IMR-90 (cell line): ENCODE measurements around the gene KCNG4. TPM values are rescaled to one million over a fixed set of nuclear protein-coding genes. Genes with fewer than 3 reads are reported as not detected.

ENCODE experiments used
- ATAC-seq: fragments of 200-7000 bp; cut with Tn5 transposase; 2 replicates; pipeline ENCODE4 v1.9.1; 2020; ENCODE audit warnings: low read depth, mild to moderate bottlenecking, moderate library complexity
- BruUV-seq: library from RNA; stranded (reverse); fragments of 400-500 nt; replicated peaks from 2 replicates; lab custom pipeline; 2021; lab: Mats Ljungman, UMichigan
- CTCF ChIA-PET: fragments of 300-600 bp; formaldehyde crosslinking; extraction: SDS; loops from one replicate; lab custom pipeline; 2021; ENCODE audit warnings: antibody characterized with exemption; lab: Yijun Ruan, JAX
- POLR2A ChIA-PET: fragments of 300-600 bp; sonication (Branson Sonifier 250); formaldehyde crosslinking; loops from one replicate; lab custom pipeline; 2022; ENCODE audit warnings: antibody characterized with exemption; ENCODE audit not compliant: unreplicated experiment; lab: Charles Lee
- DNase-seq: peaks from one replicate; pipeline ENCODE4 v3.0.0; 2013
- H2AFZ ChIP-seq: replicated peaks from 2 replicates; pipeline ENCODE3; 2013; ENCODE audit warnings: low read length, mild to moderate bottlenecking; ENCODE audit not compliant: poor library complexity
- H2AK5ac ChIP-seq: 2 replicates; pipeline ENCODE4 v1.6.1; 2013; ENCODE audit warnings: low read depth, low read length, inconsistent platforms
- H2AK9ac ChIP-seq: replicated peaks from 2 replicates; pipeline ENCODE3; 2013; ENCODE audit warnings: mild to moderate bottlenecking, low read depth, low read length, moderate library complexity; ENCODE audit not compliant: poor library complexity
- H2BK120ac ChIP-seq: 2 replicates; pipeline ENCODE4 v1.6.1; 2013; ENCODE audit warnings: low read depth, low read length, inconsistent platforms
- H2BK15ac ChIP-seq: 3 replicates; pipeline ENCODE4 v1.6.1; 2013; ENCODE audit warnings: low read depth, low read length, inconsistent platforms
- H2BK20ac ChIP-seq: 2 replicates; pipeline ENCODE4 v1.6.1; 2013; ENCODE audit warnings: low read depth, mild to moderate bottlenecking, inconsistent platforms, low read length, moderate library complexity
- H2BK5ac ChIP-seq: 2 replicates; pipeline ENCODE4 v1.6.1; 2013; ENCODE audit warnings: mild to moderate bottlenecking, low read depth, low read length, inconsistent platforms; ENCODE audit not compliant: poor library complexity, severe bottlenecking
- H3K14ac ChIP-seq: replicated peaks from 2 replicates; pipeline ENCODE4 v1.6.1; 2013; ENCODE audit warnings: low read depth, low read length, inconsistent platforms
- H3K18ac ChIP-seq: 2 replicates; pipeline ENCODE4 v1.6.1; 2013; ENCODE audit warnings: low read depth, low read length, control low read depth
- H3K23ac ChIP-seq: 2 replicates; pipeline ENCODE4 v1.6.1; 2013; ENCODE audit warnings: low read depth, low read length, inconsistent platforms
- H3K27ac ChIP-seq: 2 replicates; pipeline ENCODE4 v1.5.1; 2013; ENCODE audit warnings: mild to moderate bottlenecking, control low read depth, low read length; ENCODE audit not compliant: insufficient read depth
- H3K27me3 ChIP-seq: 2 replicates; pipeline ENCODE4 v1.6.1; 2013; ENCODE audit warnings: low read length; ENCODE audit not compliant: control insufficient read depth, insufficient read depth
- H3K36me3 ChIP-seq: 2 replicates; pipeline ENCODE4 v1.6.1; 2013; ENCODE audit warnings: low read length, mixed read lengths; ENCODE audit not compliant: control insufficient read depth, insufficient read depth
- H3K4ac ChIP-seq: 2 replicates; pipeline ENCODE4 v1.6.1; 2013; ENCODE audit warnings: low read depth, low read length, inconsistent platforms
- H3K4me1 ChIP-seq: 2 replicates; pipeline ENCODE4 v1.6.1; 2013; ENCODE audit warnings: low read length, mixed read lengths; ENCODE audit not compliant: control insufficient read depth, insufficient read depth
- H3K4me2 ChIP-seq: 2 replicates; pipeline ENCODE4 v1.6.1; 2013; ENCODE audit warnings: low read depth, mild to moderate bottlenecking, control low read depth, low read length, moderate library complexity
- H3K4me3 ChIP-seq: 2 replicates; pipeline ENCODE4 v1.5.1; 2013; ENCODE audit warnings: low read depth, mild to moderate bottlenecking, control low read depth, low read length, moderate library complexity; ENCODE audit not compliant: insufficient read depth
- H3K56ac ChIP-seq: 2 replicates; pipeline ENCODE4 v1.6.1; 2013; ENCODE audit warnings: low read length, inconsistent platforms; ENCODE audit not compliant: insufficient read depth; ENCODE audit errors: extremely low read depth
- H3K79me1 ChIP-seq, 2 experiments: 2 replicates each; pipeline ENCODE4 v1.6.1; 2013; ENCODE audit warnings: low read length in 2 of 2, inconsistent platforms in 1 of 2, low read depth in 1 of 2
- H3K9ac ChIP-seq: 2 replicates; pipeline ENCODE4 v1.6.1; 2013; ENCODE audit warnings: low read depth, low read length, control low read depth
- H3K9me1 ChIP-seq: 2 replicates; pipeline ENCODE4 v1.6.1; 2013; ENCODE audit warnings: low read length, inconsistent platforms; ENCODE audit not compliant: insufficient read depth
- H3K9me3 ChIP-seq: 2 replicates; pipeline ENCODE4 v1.6.1; 2013; ENCODE audit warnings: low read length; ENCODE audit not compliant: control insufficient read depth, insufficient read depth
- H4K20me1 ChIP-seq: 2 replicates; pipeline ENCODE4 v1.6.1; 2013; ENCODE audit warnings: low read length, inconsistent platforms; ENCODE audit not compliant: insufficient read depth
- H4K5ac ChIP-seq: 2 replicates; pipeline ENCODE4 v1.6.1; 2013; ENCODE audit warnings: mild to moderate bottlenecking, low read depth, low read length, control low read depth
- H4K8ac ChIP-seq, 2 experiments: 2 replicates each; pipeline ENCODE4 v1.6.1; 2013; ENCODE audit warnings: low read depth in 2 of 2, low read length in 2 of 2, control low read depth in 1 of 2, inconsistent platforms in 1 of 2
- H4K91ac ChIP-seq: 2 replicates; pipeline ENCODE4 v1.6.1; 2013; ENCODE audit warnings: low read depth, low read length, inconsistent platforms; ENCODE audit not compliant: insufficient read depth
- BHLHE40 ChIP-seq: fragments of 150-350 bp; IDR thresholded peaks from 2 replicates; pipeline ENCODE4 v1.6.1; 2016; ENCODE audit warnings: mild to moderate bottlenecking, low read depth, low read length
- CEBPB ChIP-seq: IDR thresholded peaks from 2 replicates; pipeline ENCODE4 v1.6.1; 2012; ENCODE audit warnings: low read depth, low read length, improper control_type of control experiment
- CHD1 ChIP-seq: IDR thresholded peaks from 2 replicates; pipeline ENCODE4 v1.6.1; 2012; ENCODE audit warnings: low read depth, low read length, improper control_type of control experiment
- CTCF ChIP-seq: conservative IDR thresholded peaks from 2 replicates; pipeline ENCODE4 v1.5.1; 2012; ENCODE audit warnings: mild to moderate bottlenecking, low read depth, low read length, improper control_type of control experiment
- ELK1 ChIP-seq: fragments of 150-350 bp; IDR thresholded peaks from 2 replicates; pipeline ENCODE4 v1.6.1; 2016; ENCODE audit warnings: low read depth, mild to moderate bottlenecking, low read length, moderate library complexity, borderline replicate concordance
- FOS ChIP-seq: fragments of 150-350 bp; IDR thresholded peaks from 2 replicates; pipeline ENCODE4 v1.6.1; 2016; ENCODE audit warnings: low read depth, low read length
- MAFK ChIP-seq: IDR thresholded peaks from 2 replicates; pipeline ENCODE4 v1.6.1; 2012; ENCODE audit warnings: low read depth, low read length, improper control_type of control experiment
- MXI1 ChIP-seq: IDR thresholded peaks from 2 replicates; pipeline ENCODE4 v1.6.1; 2012; ENCODE audit warnings: low read depth, mild to moderate bottlenecking, low read length, moderate library complexity, borderline replicate concordance
- NFE2L2 ChIP-seq: fragments of 150-350 bp; IDR thresholded peaks from 2 replicates; pipeline ENCODE4 v1.6.1; 2016; ENCODE audit warnings: low read depth, mild to moderate bottlenecking, low read length
- POLR2A ChIP-seq: IDR thresholded peaks from 2 replicates; pipeline ENCODE4 v1.6.1; 2012; ENCODE audit warnings: mild to moderate bottlenecking, low read depth, low read length
- RAD21 ChIP-seq: IDR thresholded peaks from 2 replicates; pipeline ENCODE4 v1.6.1; 2012; ENCODE audit warnings: low read length, improper control_type of control experiment
- RCOR1 ChIP-seq: IDR thresholded peaks from 2 replicates; pipeline ENCODE4 v1.6.1; 2012; ENCODE audit warnings: mild to moderate bottlenecking, low read length, improper control_type of control experiment; ENCODE audit not compliant: insufficient replicate concordance
- RFX5 ChIP-seq: IDR thresholded peaks from 2 replicates; pipeline ENCODE4 v1.8.0; 2012; ENCODE audit warnings: low read depth, mild to moderate bottlenecking, low read length, moderate library complexity
- SMC3 ChIP-seq: fragments of 150-350 bp; IDR thresholded peaks from 2 replicates; pipeline ENCODE4 v1.6.1; 2016; ENCODE audit warnings: low read depth, mild to moderate bottlenecking, antibody characterized with exemption, low read length, moderate library complexity
- USF2 ChIP-seq: fragments of 150-350 bp; IDR thresholded peaks from 2 replicates; pipeline ENCODE4 v1.6.1; 2017; ENCODE audit warnings: mild to moderate bottlenecking, antibody characterized with exemption, low read length, low read depth
- WGBS, 2 experiments: methylation state at CpG; one replicate each; pipeline versions ENCODE4 v1.1.5 to v1.1.7; 2013; ENCODE audit warnings: missing lambda C conversion rate in 2 of 2; ENCODE audit not compliant: insufficient read length in 1 of 2; ENCODE audit errors: extremely low coverage in 2 of 2; 5-methylcytosine and 5-hydroxymethylcytosine counted together
- dilution Hi-C: fragments of 300-500 bp; cut with HindIII; formaldehyde crosslinking; loops from one replicate; pipeline ENCODE4 v1.14.3; 2018; ENCODE audit warnings: low sequenced_read_pairs; ENCODE audit not compliant: unreplicated experiment
- in situ Hi-C: fragments of 300-500 bp; cut with MboI; formaldehyde crosslinking; loops from 3 replicates; pipeline ENCODE4 v1.14.3; 2019; ENCODE audit warnings: low sequenced_read_pairs, inconsistent platforms, mixed read lengths
- intact Hi-C: fragments of 100-400 bp; cut with micrococcal nuclease; formaldehyde crosslinking; loops from 2 replicates; pipeline ENCODE4 v1.10.0; 2022
- polyA plus RNA-seq, 3 experiments: library from polyadenylated mRNA; depleted of rRNA; stranded (reverse); fragments of >200 nt; gene quantifications; 2 replicates each; pipeline ENCODE4 v1.2.3, GENCODE V29; 2012; ENCODE audit warnings: low replicate concordance in 1 of 3
- total RNA-seq: library from RNA; depleted of rRNA; stranded (reverse); fragments of >200 nt; gene quantifications from 2 replicates; pipeline ENCODE4 v1.2.3, GENCODE V29; 2012

Gene KCNG4
- total and polyA plus RNA-seq, 2 of the 4 experiments (the other 2 are of a cell fraction) = not detected

GRCh38 chr16:84181144-84181915, 58.5 kb downstream of the KCNG4 start:
- Histone ChIP-seq H2AK5ac (no peak overlapping the region), H3K27ac (no peak overlapping the region), H4K8ac (no peak overlapping the region), H3K14ac (no peak overlapping the region), H3K4me1 (peaks cover 14% of the 10 kb centered on the region), H4K91ac (no peak overlapping the region), H3K36me3 (peaks cover 56% of the 10 kb centered on the region), H2BK120ac (no peak overlapping the region), H3K4me3 (no peak overlapping the region), H3K4me2 (no peak overlapping the region), H3K79me1 (peaks cover 13 to 45% of the 10 kb centered on the region in 2 experiments), H3K56ac (no peak overlapping the region), H3K9ac (no peak overlapping the region), H4K5ac (no peak overlapping the region), H3K4ac (no peak overlapping the region), H3K18ac (no peak overlapping the region), H3K9me3 (no peaks in the 10 kb centered on the region), H4K20me1 (peaks cover 25% of the 10 kb centered on the region), H2AK9ac (peak overlapping the region; percentile 42), H2BK15ac (no peak overlapping the region), H3K23ac (no peak overlapping the region), H3K9me1 (peaks cover 13% of the 10 kb centered on the region; the same call in 1 of the 2 replicates), H3K27me3 (no peaks in the 10 kb centered on the region), H2BK20ac (no peak overlapping the region), H2BK5ac (no peak overlapping the region), H2AFZ (no peak overlapping the region)
- intact Hi-C loops (no loop called here), dilution Hi-C loops (no loop called here), in situ Hi-C loops (no loop called here)
- DNase-seq = no peak
- ATAC-seq = no peak
- WGBS, 2 experiments = 97% methylated on average over 15 of the region's 41 CpGs; no CpG with 5 or more reads in 1 of the 2 experiments
- POLR2A ChIA-PET = no interaction called here
- CTCF ChIA-PET = no interaction called here
- BruUV-seq = no TSS peak
- TF ChIP-seq BHLHE40 (no peak), ELK1 (no peak), CTCF (no peak), NFE2L2 (no peak), SMC3 (no peak), MAFK (no peak), CHD1 (no peak), RCOR1 (no peak), FOS (no peak), POLR2A (no peak), RAD21 (no peak), RFX5 (no peak), CEBPB (no peak), USF2 (no peak), MXI1 (no peak)
